Neural progenitor cell (in vitro differentiated cells): ENCODE data around the gene ADGRG4.

ENCODE experiments used
- CTCF ChIP-seq: fragments of 200-600 bp; sonication (generic); IDR thresholded peaks from 2 replicates; pipeline ENCODE4 v1.5.1; 2017; ENCODE audit warnings: antibody characterized with exemption, mild to moderate bottlenecking
- EZH2 ChIP-seq: fragments of 200-600 bp; sonication (generic); IDR thresholded peaks from 2 replicates; pipeline ENCODE4 v1.6.1; 2017; ENCODE audit warnings: antibody characterized with exemption, mild to moderate bottlenecking, moderate library complexity
- EZH2phosphoT487 ChIP-seq: fragments of 200-600 bp; sonication (generic); IDR thresholded peaks from 2 replicates; pipeline ENCODE4 v1.6.1; 2017; ENCODE audit warnings: antibody characterized with exemption

- no peak for TF ChIP-seq EZH2phosphoT487
- TF ChIP-seq EZH2: no peak
- TF ChIP-seq CTCF: peak; percentile 7
Measured at GRCh38 chrX:136397001-136397400, 96.2 kb downstream of the ADGRG4 start.
